HepG2 (cell line): ENCODE results near the gene BCDIN3D.

Experiments used
- CTCF ChIP-seq: sonication (generic); formaldehyde crosslinking; IDR thresholded peaks from 2 replicates; pipeline ENCODE4 v1.5.0; 2020; ENCODE audit warnings: mild to moderate bottlenecking, missing genetic modification reagents, moderate library complexity
- ETV5 ChIP-seq: IDR thresholded peaks from 2 replicates; pipeline ENCODE4 v1.6.1; 2018; ENCODE audit warnings: missing biosample characterization, missing genetic modification reagents, inconsistent platforms, borderline replicate concordance
- HDAC6 ChIP-seq: fragments of 200-600 bp; sonication (generic); IDR thresholded peaks from 2 replicates; pipeline ENCODE4 v1.7.0; 2017; ENCODE audit warnings: mild to moderate bottlenecking, antibody characterized with exemption, low read length, low read depth
- HOMEZ ChIP-seq: IDR thresholded peaks from 2 replicates; pipeline ENCODE4 v1.6.1; 2016; ENCODE audit warnings: low read depth
- JUNB ChIP-seq: sonication (generic); formaldehyde crosslinking; IDR thresholded peaks from 2 replicates; pipeline ENCODE4 v1.8.0; 2022; ENCODE audit warnings: missing genetic modification reagents, mild to moderate bottlenecking, borderline replicate concordance
- MAZ ChIP-seq, 2 experiments: sonication (generic) in 1 of 2; formaldehyde crosslinking in 1 of 2; IDR thresholded peaks; 2 replicates each; pipeline versions ENCODE4 v1.5.0 to v1.6.1; 2012 to 2020; ENCODE audit warnings: low read depth in 2 of 2, mild to moderate bottlenecking in 2 of 2, borderline replicate concordance in 1 of 2, improper control_type of control experiment in 1 of 2, low read length in 1 of 2, missing genetic modification reagents in 1 of 2, moderate library complexity in 1 of 2
- POLR2A ChIP-seq, 2 experiments: IDR thresholded peaks; 2 replicates each; pipeline ENCODE4 v1.6.1; 2011; ENCODE audit warnings: low read depth in 2 of 2, low read length in 2 of 2, mild to moderate bottlenecking in 1 of 2, moderate library complexity in 1 of 2; ENCODE audit not compliant: insufficient read depth in 1 of 2
- RAD21 ChIP-seq: fragments of 450-650 bp; formaldehyde crosslinking; IDR thresholded peaks from 2 replicates; pipeline ENCODE4 v1.5.0; 2020; ENCODE audit warnings: mild to moderate bottlenecking
- TAF1 ChIP-seq: sonication (generic); formaldehyde crosslinking; IDR thresholded peaks from 2 replicates; pipeline ENCODE4 v1.4.0; 2020; ENCODE audit warnings: missing genetic modification reagents
- ZHX2 ChIP-seq, 2 experiments: sonication (generic) in 1 of 2; formaldehyde crosslinking in 1 of 2; IDR thresholded peaks; 2 replicates each; pipeline versions ENCODE4 v1.6.1 to v1.9.0; 2014 to 2022; ENCODE audit warnings: antibody characterized with exemption in 1 of 2, borderline replicate concordance in 1 of 2, inconsistent platforms in 1 of 2, low read depth in 1 of 2, missing genetic modification reagents in 1 of 2

GRCh38 chr12:49794021-49794420 is 48.9 kb downstream of the BCDIN3D start:
- no peak for TF ChIP-seq POLR2A (IDR thresholded peaks at IDR 0.05; ENCODE audit: insufficient read depth in 1 of 2, low read depth in 2 of 2, low read length in 2 of 2)
- no peak for TF ChIP-seq CTCF (CRISPR knock-in tag)
- TF ChIP-seq HDAC6: no peak
- no peak for TF ChIP-seq RAD21
- no peak for TF ChIP-seq JUNB
- no peak for TF ChIP-seq HOMEZ (CRISPR knock-in tag)
- no peak for TF ChIP-seq TAF1 (CRISPR knock-in tag)
- no peak for TF ChIP-seq ZHX2 (IDR thresholded peaks at IDR 0.05; ENCODE audit: low read depth)
- TF ChIP-seq ZHX2 (CRISPR knock-in tag; IDR thresholded peaks at IDR 0.05; ENCODE audit: borderline replicate concordance): no peak
- no peak for TF ChIP-seq MAZ (IDR thresholded peaks at IDR 0.05; ENCODE audit: borderline replicate concordance, low read depth, low read length)
- TF ChIP-seq MAZ (CRISPR knock-in tag; IDR thresholded peaks at IDR 0.05; ENCODE audit: low read depth): no peak
- no peak for TF ChIP-seq ETV5 (CRISPR knock-in tag)
